Activated CD4-positive, alpha-beta T cell treated with anti-CD3 and anti-CD28 coated beads, Interleukin-2, amount 50 U/mL, for 16 hours (primary cell): Measurements from ENCODE around the gene PCMTD2.

Experiments
- DNase-seq: peaks from one replicate; pipeline ENCODE4 v3.0.0-alpha.2; 2020

The PCMTD2 gene

DNA sequence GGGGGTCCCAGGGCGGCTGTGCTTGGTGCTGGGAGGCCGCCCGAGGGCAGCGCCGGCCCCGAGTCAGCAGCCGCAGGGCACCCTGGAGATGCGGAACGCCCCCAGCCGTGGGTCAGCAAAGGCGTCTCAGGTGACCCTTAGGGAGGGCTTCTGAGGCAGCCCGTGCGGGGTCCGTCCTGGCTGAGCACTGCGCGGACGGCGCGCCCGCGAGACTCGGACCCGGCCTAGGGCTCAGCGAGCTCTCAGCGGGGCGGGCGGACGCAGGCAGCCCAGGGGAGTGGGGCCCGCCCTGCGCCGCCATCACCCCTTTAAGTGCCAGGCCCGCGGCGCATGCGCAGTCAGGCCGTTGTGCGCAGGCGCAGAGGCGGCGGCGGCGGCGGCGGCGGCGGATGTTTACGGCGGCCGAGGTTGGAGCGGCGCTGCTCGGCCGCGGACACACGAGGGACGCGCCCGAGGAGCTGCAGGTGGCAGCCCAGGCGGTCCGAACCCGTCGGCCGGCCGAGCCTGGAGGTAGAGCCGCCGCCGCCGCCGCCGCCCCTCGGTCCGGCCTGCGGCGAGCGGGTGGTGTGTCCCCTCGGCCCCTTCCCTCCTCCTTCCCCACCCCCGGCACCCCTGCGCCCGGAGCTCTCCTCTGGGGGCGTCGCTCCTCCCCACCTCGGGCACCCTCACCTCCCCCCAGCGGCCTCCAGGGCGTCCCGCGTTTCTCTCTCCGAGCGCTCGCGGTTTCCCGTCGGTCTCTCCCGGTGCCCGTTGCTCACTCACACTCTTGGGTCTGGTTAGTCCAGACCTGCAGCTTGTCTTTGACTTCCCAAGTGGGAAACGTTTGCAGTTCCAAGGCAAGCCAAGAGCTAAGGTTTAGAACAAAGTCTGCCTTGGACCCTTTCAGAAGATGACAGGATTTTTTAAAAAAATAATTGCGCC, at the start of gene PCMTD2:
PCMTD2 (plus strand) TSS at position 388 of the 921 bp plus-strand sequence. CDS start 4,218 bp downstream, outside the sequence.
- DNase-seq, result peak; percentile 83

- DNase-seq, result no peak
Measured at GRCh38 chr20:64206614-64207013, 48.9 kb upstream of the PCMTD2 start.

DNA sequence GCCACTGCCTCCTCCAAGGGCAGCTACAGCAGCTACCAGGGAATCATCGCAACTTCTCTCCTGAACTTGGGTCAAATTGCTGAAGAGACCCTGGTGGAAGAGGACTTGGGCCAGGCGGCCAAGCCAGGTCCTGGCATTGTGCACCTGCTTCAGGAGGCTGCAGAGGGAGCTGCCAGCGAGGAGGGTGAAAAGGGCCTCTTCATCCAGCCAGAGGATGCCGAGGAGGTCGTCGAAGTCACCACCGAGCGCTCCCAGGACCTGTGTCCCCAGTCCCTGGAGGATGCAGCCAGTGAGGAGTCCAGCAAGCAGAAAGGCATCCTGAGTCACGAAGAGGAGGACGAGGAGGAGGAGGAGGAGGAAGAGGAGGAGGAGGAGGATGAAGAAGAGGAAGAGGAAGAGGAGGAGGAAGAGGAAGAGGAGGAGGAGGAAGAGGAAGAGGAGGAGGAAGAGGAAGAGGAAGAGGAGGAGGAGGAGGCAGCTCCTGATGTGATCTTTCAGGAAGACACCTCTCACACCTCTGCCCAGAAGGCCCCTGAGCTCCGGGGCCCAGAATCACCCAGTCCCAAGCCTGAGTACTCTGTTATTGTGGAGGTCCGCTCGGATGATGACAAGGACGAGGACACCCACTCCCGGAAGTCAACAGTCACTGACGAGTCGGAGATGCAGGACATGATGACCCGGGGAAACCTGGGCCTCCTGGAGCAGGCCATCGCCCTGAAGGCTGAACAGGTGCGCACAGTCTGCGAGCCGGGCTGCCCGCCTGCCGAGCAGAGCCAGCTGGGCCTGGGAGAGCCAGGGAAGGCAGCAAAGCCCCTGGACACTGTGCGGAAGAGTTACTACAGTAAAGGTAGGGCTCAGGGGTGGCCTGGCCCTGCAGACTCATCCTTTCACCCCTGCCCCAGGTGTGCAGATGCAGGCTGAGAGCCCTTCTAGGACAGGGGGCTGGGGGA, 47.6 kb upstream of the PCMTD2 start:
- DNase-seq, result no peak

GRCh38 chr20:64209148-64209547, 46.4 kb upstream of the PCMTD2 start:
- DNase-seq, result no peak

DNA sequence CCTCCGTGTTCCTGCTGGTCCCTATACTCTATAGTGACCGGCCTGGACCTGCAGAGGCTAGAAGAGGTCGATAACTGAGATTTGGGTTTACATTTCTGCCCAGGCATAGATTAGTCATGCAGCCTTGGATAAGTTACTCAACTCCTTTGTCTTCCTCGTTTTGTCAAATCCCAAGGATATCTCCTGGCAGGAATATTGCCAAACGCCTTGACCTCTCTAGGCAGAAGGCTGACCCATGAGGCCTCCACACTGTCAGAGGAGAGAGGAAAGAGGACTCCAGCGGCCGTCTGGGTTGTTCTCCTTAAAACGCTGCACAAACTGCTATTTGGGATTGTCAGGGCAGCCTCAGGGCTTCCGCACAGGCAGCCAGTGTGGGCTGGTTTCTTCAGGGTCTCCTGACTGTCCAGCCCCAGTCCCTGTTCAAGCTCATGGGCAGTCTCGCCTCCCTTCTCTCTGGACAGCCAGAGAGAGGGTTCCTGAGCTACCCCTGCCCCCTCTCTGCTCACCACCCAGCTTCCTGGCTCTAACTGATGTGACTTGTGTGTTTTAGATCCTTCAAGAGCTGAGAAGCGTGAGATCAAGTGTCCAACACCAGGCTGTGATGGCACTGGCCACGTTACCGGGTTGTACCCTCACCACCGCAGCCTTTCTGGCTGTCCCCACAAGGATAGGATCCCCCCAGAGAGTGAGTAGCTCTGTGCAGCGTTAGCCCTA, 44.7 kb upstream of the PCMTD2 start:
- no peak for DNase-seq

DNA sequence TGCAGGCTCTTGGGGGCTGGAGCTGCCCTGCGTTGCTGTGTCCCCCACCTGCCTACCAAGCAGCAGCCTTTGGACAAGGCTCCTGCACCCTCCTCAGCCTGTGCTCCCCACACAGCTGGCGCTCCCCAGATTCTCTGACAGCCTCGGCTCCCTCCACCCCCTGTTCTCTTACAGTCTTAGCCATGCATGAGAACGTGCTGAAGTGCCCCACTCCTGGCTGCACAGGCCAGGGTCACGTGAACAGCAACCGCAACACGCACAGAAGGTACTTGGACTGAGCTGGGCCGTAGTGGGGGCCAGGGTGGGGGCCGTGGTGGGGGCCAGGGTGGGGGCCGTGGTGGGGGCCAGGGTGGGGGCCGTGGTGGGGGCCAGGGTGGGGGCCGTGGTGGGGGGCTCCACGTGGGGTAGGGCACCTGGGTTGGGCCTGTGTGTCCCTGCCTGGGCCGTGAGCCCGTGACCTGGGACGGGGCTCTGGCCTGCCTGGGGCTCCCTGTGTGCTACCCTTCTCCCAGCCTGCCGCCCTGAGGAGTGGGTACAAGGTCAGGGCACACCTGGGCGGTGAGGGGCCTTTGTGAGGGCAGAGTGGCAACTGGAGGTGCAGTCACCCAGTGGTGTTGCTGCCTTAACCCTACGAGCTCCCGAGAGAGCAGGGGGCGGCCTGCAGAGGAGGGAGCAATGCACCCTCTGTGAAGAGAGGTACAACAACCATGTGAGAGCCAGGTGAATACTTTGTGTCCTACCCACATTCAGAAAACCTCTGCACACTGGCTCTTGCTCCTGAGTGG, 43.5 kb upstream of the PCMTD2 start:
- no peak for DNase-seq

- DNase-seq, result no peak
Measured at GRCh38 chr20:64212755-64213154, 42.8 kb upstream of the PCMTD2 start.

GRCh38 chr20:64214113-64214512, 41.4 kb upstream of the PCMTD2 start:
- no peak for DNase-seq

DNA sequence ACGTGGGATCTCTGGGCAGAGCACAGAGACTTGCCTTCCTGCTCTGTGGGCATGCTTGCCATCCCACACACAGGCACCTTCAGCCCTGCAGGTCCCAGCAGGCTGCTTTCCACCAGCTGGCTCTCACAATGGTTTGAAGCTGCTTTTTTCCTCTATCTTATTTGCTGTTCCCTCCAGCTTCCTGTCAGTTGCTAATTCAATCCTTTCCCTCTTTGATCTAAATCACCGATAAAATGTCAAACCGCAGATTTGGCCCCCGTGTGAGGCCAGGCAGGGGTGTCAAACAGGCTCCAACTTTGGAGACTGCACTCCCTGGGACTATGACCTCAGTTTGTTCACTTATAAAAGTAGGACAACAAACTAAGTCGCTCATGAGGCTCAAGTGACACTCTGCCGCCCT, 40.6 kb upstream of the PCMTD2 start:
- no peak for DNase-seq

GRCh38 chr20:64216036-64216435, 39.5 kb upstream of the PCMTD2 start:
- DNase-seq, result no peak

DNA sequence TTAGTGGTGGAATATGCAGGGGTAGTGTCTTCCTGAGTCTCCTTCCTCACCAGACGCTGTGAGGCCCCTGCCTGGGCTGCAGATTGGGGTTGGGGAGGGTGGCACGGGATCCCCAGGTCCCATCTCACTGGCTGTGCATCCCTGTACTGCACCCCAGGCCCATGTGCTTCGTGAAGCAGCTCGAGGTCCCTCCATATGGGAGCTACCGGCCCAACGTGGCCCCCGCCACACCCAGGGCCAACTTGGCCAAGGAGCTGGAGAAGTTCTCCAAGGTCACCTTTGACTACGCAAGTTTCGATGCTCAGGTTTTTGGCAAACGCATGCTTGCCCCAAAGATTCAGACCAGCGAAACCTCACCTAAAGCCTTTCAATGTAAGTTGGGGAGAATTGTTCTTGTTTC, 38.6 kb upstream of the PCMTD2 start:
- DNase-seq, result no peak

DNA sequence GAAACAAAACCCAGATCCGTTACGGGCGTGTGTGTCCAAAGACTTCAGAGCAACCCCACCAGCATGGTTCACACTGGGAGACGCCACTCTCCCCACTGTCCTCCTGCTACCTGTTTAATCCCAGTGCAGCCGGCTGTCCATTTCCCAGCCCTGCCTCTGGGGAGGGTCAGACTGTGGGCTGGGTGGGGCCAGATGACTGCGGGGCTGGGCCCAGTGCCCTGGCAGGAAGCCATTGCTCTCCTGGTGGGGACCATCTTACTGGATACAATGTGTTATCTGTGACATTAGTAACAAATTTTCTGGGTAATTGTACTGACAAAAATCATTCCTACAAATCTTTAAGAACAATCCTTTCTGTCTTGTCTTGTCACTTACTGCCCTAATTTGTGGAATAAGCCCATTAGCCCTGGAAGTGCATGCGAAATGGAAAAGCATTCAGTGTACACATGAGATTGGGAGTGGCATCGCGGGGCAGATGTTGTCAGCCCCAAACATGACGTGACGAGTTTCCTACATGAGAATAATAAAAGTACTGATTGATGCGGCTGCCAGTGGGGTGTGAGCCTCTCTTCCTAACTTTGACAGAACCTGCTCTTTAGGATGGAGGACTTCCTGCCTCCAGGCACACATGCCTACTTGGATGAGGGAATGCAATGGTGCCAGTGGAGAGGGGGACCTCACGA, 37.9 kb upstream of the PCMTD2 start:
- no peak for DNase-seq

DNA sequence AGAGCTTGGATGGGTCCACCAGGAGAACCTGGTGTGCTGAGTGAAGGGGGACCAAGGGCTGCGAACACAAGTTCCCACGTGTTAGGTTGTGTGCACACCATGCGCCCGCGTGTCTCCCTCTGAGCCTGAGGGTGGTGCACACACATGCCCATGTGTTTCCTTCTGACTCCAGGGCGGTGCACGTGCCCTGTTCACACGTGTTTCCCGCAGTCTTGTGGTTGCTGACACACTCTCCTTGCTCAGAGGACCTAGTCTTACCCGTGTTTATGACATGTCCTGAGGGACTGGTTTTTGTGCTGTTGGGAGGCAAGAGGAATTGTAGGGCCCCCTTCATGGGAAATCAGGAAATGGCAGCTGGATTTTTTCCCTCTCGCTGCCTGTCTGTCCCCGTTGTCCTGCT, 36.3 kb upstream of the PCMTD2 start:
- DNase-seq, result no peak

DNA sequence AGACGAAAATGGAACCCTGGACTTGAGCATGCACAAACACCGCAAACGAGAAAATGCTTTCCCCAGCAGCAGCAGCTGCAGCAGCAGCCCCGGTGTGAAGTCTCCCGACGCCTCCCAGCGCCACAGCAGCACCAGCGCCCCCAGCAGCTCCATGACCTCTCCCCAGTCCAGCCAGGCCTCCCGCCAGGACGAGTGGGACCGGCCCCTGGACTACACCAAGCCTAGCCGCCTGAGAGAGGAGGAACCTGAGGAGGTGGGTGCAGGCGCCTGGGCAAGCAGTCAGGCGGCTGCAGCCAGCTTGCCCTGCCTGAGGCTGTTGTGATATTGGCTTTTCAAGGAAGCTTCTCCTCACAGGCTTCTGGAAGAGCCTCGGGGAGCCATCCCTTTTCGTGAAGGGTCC, 35.8 kb upstream of the PCMTD2 start:
- no peak for DNase-seq

DNA sequence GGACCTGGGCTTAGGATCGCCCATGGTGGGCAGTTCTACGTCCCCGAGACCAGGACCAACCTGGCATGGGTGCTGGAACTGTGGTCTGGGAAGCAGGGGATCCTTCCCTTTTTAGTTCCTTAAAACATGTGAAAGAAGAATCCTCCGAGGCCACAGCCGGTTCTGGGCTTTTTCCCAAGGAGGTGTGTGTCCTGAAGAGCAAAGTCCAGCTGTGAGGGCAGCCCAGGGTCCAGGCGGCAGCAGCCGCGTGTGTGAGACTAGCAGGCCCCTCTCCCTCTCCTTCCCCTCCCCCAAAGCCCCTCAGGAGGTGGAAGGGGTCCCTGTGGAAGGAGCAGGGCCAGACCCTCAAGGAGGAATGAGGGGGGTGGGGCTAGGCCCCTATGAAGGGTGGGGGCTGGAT, 35.1 kb upstream of the PCMTD2 start:
- no peak for DNase-seq

DNA sequence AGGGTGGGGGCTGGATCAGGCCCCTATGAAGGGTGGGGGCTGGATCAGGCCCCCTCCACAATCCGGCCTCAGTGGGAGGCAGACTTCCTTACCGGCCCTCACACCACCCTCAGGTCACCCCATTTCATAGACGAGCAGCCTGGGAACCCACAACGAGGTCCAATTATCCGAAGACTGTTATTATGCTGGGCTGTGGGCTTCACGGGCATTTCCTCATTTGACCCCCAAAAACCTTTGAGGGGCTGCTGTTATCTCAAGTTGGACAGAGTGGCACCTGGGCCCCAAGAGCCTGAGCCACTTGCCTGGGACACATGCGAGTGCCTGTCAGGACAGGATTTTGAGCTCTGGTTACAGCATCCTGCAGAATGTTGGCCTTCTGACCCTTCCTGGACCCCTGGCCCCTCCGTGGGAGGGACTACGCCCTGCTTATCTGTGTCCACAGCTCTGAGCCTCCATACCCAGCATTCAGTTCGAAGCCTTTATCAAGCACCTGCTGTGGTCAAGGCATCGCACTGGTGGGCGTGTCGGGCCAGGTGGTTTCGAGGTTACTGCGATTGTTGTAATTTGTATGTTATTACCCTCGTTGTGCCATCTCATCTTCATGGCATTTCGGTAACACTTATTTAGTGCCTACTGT, 34.5 kb upstream of the PCMTD2 start:
- DNase-seq, result no peak

DNA sequence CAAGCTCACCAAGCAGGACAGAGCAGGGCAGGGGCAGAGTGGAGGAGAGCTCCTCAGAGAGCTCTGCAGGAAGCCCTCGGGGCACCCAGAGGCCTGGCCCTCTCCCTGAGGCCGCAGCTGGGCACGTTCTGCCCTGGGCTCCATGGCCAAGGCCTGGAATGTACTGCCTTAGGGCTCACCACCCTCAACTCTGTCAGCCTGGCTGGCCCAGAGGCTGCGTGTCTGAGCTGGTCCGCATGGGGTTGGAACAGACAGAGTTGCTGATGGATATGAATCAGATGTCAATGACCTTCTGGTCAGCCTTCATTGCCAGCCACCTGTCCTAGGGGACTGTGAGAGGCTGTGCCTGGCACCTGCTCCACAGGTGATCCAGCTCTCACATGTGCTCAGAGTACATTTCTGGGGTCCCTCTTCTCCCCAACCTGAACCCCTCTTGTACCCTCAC, 33.2 kb upstream of the PCMTD2 start:
- DNase-seq, result no peak

DNA sequence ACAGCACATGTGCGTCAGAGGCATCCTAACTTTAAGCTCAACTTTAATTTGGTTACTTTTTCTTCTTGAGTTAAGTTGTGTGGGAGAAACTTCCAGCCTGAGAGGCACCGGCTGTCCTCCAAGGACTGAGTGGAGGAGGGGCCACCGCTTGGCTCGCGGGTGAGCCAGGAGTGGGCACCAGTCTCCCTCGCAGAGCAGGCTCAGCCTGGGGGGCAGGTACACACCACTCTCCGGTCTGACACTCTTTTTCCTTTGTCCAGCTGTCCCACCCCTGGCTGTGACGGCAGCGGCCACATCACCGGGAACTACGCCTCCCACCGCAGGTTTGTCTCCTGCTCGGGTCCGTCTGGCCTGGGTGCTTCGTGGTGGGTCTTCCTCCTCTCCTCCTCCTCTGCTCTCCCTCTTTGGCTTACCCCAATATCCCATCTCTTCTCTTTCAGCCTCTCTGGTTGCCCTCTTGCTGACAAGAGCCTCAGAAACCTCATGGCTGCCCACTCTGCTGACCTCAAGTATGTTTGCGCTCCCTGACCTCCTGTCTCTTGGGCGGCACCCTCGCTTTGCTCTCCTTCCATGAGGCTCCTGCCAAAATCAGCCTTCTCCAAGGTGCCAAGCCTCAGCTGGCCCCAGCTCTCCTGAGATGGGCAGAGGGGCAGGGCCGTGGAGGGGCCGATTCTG, 32.6 kb upstream of the PCMTD2 start:
- DNase-seq, result no peak

DNA sequence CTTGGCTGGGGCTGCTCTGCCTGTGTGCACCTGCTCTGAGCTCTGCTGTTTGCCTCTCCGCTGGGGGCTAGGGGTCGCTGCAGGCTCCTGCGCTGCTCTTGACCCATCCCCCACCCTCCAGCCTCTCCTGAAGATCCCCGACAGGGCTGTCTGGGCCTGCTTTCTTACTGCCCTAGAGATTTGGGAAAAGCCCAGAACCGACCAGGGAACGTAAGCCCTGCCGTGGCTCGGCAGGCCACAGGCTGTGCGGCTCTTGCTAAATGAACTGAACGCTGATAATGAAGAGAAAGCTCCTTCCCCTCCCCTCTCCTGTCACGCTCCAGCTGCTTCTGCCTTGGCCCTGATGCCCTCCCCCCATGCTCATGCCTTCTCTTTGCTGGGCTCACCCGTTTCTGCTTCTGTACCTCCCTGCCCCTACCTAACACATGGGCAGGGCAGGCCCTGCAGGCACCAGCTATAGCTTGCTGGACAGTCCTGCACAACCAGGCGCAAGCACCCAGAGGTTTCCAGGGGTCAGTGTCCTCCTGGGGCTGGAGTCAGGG, 32.0 kb upstream of the PCMTD2 start:
- no peak for DNase-seq
